Temporal lobe (tissue), 1 donor: Measurements from ENCODE around the gene HUS1. TPM values are rescaled to one million over a fixed set of nuclear protein-coding genes. Genes with fewer than 3 reads are reported as not detected.

Experiments
- total RNA-seq: library from RNA; depleted of rRNA; stranded (reverse); fragments of >200 nt; gene quantifications from one replicate; pipeline ENCODE4 v1.2.3, GENCODE V29; 2014

Gene HUS1
- total RNA-seq, 1 donor from 2014 or later, result 16.7 TPM

Other genes with a start within 250 kb of the HUS1 start
- 0.25 TPM for gene PKD1L1, start 31.1 kb downstream of the HUS1 start, total RNA-seq
- not detected for gene SUN3, start 49.5 kb upstream of the HUS1 start, total RNA-seq
- gene C7orf57, start 55.9 kb upstream of the HUS1 start, total RNA-seq, result 1.2 TPM
- 2.5 TPM for gene UPP1, start 109.7 kb upstream of the HUS1 start, total RNA-seq
- 0.25 TPM for gene ABCA13, start 191.8 kb upstream of the HUS1 start, total RNA-seq